ENCODE data around the gene INHBB.
"Not testable (repeated sequence)": the region's sequence is repeated elsewhere in the genome, so short reads cannot be mapped to it uniquely, and the experiment has no call there.

The INHBB gene

GRCh38 chr2:120381661-120382060, 35.7 kb downstream of the INHBB start:
- DNase-seq (ENCODE audit: low read depth): no peak

GRCh38 chr2:120382541-120383144, 36.7 kb downstream of the INHBB start:
- DNase-seq (ENCODE audit: low read depth): no peak

- no peak for DNase-seq (ENCODE audit: low read depth)
These were observed 37.3 kb downstream of the INHBB start for GRCh38 chr2:120383191-120383590.

GRCh38 chr2:120383631-120384340, 37.9 kb downstream of the INHBB start:
- DNase-seq (ENCODE audit: low read depth): no peak

GRCh38 chr2:120384486-120385354, 38.8 kb downstream of the INHBB start:
- no peak for DNase-seq (ENCODE audit: low read depth)

- no peak for DNase-seq (ENCODE audit: low read depth)
These were observed 39.6 kb downstream of the INHBB start for GRCh38 chr2:120385355-120386127.

GRCh38 chr2:120388222-120389035, 42.5 kb downstream of the INHBB start:
- no peak for DNase-seq (ENCODE audit: low read depth)

- DNase-seq (ENCODE audit: low read depth): no peak
These were observed 43.1 kb downstream of the INHBB start for GRCh38 chr2:120389036-120389391.

GRCh38 chr2:120390381-120391055, 44.6 kb downstream of the INHBB start:
- no peak for DNase-seq (ENCODE audit: low read depth)

- not testable (repeated sequence) for DNase-seq (ENCODE audit: low read depth)
These were observed 45.4 kb downstream of the INHBB start for GRCh38 chr2:120391382-120391781.

- DNase-seq (ENCODE audit: low read depth): no peak
These were observed 46.2 kb downstream of the INHBB start for GRCh38 chr2:120391911-120392665.

GRCh38 chr2:120392923-120393322, 47.0 kb downstream of the INHBB start:
- no peak for DNase-seq (ENCODE audit: low read depth)

GRCh38 chr2:120393456-120393855, 47.5 kb downstream of the INHBB start:
- DNase-seq (ENCODE audit: low read depth): no peak

- DNase-seq (ENCODE audit: low read depth): no peak
These were observed 48.8 kb downstream of the INHBB start for GRCh38 chr2:120394764-120395163.

GRCh38 chr2:120395221-120396012, 49.5 kb downstream of the INHBB start:
- no peak for DNase-seq (ENCODE audit: low read depth)

GRCh38 chr2:120396013-120396860, 50.3 kb downstream of the INHBB start:
- DNase-seq (ENCODE audit: low read depth): no peak

- DNase-seq (ENCODE audit: low read depth): peak; percentile 17
These were observed 51.2 kb downstream of the INHBB start for GRCh38 chr2:120396861-120397811.
